HEK293 (cell line): ENCODE measurements around the gene KANK4.

ENCODE experiments used
- CTCF ChIA-PET: fragments of 350-600 bp; formaldehyde crosslinking; extraction: SDS; loops from one replicate; lab custom pipeline; 2021; ENCODE audit warnings: antibody characterized with exemption; lab: Yijun Ruan, JAX
- POLR2A ChIA-PET: fragments of 300-600 bp; formaldehyde crosslinking; extraction: SDS; loops from one replicate; lab custom pipeline; 2020; ENCODE audit warnings: antibody characterized with exemption, inconsistent platforms; lab: Yijun Ruan, JAX
- H3K27ac ChIP-seq: fragments of 200-500 bp; sonication (Bioruptor generic); 2 replicates; pipeline ENCODE4 v1.5.1; 2014; ENCODE audit warnings: low read depth, low read length, control low read depth, inconsistent platforms; ENCODE audit errors: extremely low read depth
- H3K36me3 ChIP-seq, 2 experiments: fragments of 200-500 bp in 1 of 2; sonication (Bioruptor generic) in 1 of 2; 1 replicate in 1 of 2; 2 replicates in 1 of 2; pipeline ENCODE4 v1.5.1; 2014 to 2017; ENCODE audit warnings: inconsistent platforms in 2 of 2, low read length in 2 of 2; ENCODE audit not compliant: control insufficient read depth in 2 of 2, insufficient read depth in 1 of 2
- H3K4me1 ChIP-seq: fragments of 200-500 bp; sonication (Bioruptor generic); 2 replicates; pipeline ENCODE4 v1.5.1; 2014; ENCODE audit warnings: mild to moderate bottlenecking, low read length, inconsistent platforms; ENCODE audit not compliant: control insufficient read depth, insufficient read depth
- H3K4me3 ChIP-seq: 2 replicates; pipeline ENCODE4 v1.5.1; 2011; ENCODE audit warnings: low read depth, mild to moderate bottlenecking, control low read depth, low read length, moderate library complexity
- H3K9me3 ChIP-seq: fragments of 200-500 bp; sonication (Bioruptor generic); 2 replicates; pipeline ENCODE4 v1.5.1; 2014; ENCODE audit warnings: low read depth, low read length, inconsistent platforms; ENCODE audit not compliant: control insufficient read depth, insufficient read depth
- IKZF3 ChIP-seq: fragments of 450-650 bp; IDR thresholded peaks from 2 replicates; pipeline ENCODE4 v1.5.0; 2018; ENCODE audit warnings: missing biosample characterization, mild to moderate bottlenecking, missing genetic modification characterization, moderate library complexity
- KLF10 ChIP-seq: fragments of 450-650 bp; IDR thresholded peaks from 2 replicates; pipeline ENCODE4 v1.5.1; 2018; ENCODE audit warnings: missing biosample characterization, mild to moderate bottlenecking, missing genetic modification characterization
- REST ChIP-seq: fragments of 450-650 bp; formaldehyde crosslinking; IDR thresholded peaks from 2 replicates; pipeline ENCODE4 v1.5.1; 2016; ENCODE audit warnings: missing biosample characterization, missing genetic modification characterization
- YY1 ChIP-seq: fragments of 450-650 bp; formaldehyde crosslinking; IDR thresholded peaks from 2 replicates; pipeline ENCODE4 v1.5.1; 2018; ENCODE audit warnings: missing biosample characterization, missing genetic modification characterization
- YY2 ChIP-seq: fragments of 450-650 bp; formaldehyde crosslinking; IDR thresholded peaks from 2 replicates; pipeline ENCODE4 v1.5.1; 2016; ENCODE audit warnings: missing biosample characterization, missing genetic modification characterization
- ZBTB20 ChIP-seq: fragments of 450-650 bp; formaldehyde crosslinking; IDR thresholded peaks from 2 replicates; pipeline ENCODE4 v1.5.1; 2016; ENCODE audit warnings: missing biosample characterization, missing genetic modification characterization
- ZNF140 ChIP-seq: fragments of 450-650 bp; formaldehyde crosslinking; IDR thresholded peaks from 2 replicates; pipeline ENCODE4 v1.5.1; 2016; ENCODE audit warnings: missing biosample characterization, missing genetic modification characterization
- ZNF280D ChIP-seq: fragments of 450-650 bp; formaldehyde crosslinking; IDR thresholded peaks from 2 replicates; pipeline ENCODE4 v1.5.1; 2016; ENCODE audit warnings: missing biosample characterization, missing genetic modification characterization
- ZNF335 ChIP-seq: fragments of 450-650 bp; formaldehyde crosslinking; conservative IDR thresholded peaks from 2 replicates; pipeline ENCODE4 v1.5.1; 2016; ENCODE audit warnings: missing biosample characterization, missing genetic modification characterization
- ZNF394 ChIP-seq: fragments of 450-650 bp; formaldehyde crosslinking; IDR thresholded peaks from 2 replicates; pipeline ENCODE4 v1.5.1; 2016; ENCODE audit warnings: missing biosample characterization, missing genetic modification characterization, mild to moderate bottlenecking, moderate library complexity, borderline replicate concordance
- ZNF596 ChIP-seq: fragments of 450-650 bp; IDR thresholded peaks from 2 replicates; pipeline ENCODE4 v1.5.0; 2018; ENCODE audit warnings: missing biosample characterization, mild to moderate bottlenecking, missing genetic modification characterization, moderate library complexity
- ZNF610 ChIP-seq: fragments of 450-650 bp; formaldehyde crosslinking; IDR thresholded peaks from 2 replicates; pipeline ENCODE4 v1.5.1; 2016; ENCODE audit warnings: missing biosample characterization, missing genetic modification characterization, borderline replicate concordance
- ZNF785 ChIP-seq: fragments of 450-650 bp; formaldehyde crosslinking; IDR thresholded peaks from 2 replicates; pipeline ENCODE4 v1.5.1; 2016; ENCODE audit warnings: missing biosample characterization, missing genetic modification characterization
- ZNF791 ChIP-seq: fragments of 450-650 bp; formaldehyde crosslinking; IDR thresholded peaks from 2 replicates; pipeline ENCODE4 v1.5.1; 2016; ENCODE audit warnings: missing biosample characterization, missing genetic modification characterization
- TF ChIP-seq, protein P1 (sequence below): fragments of 450-650 bp; formaldehyde crosslinking; conservative IDR thresholded peaks from 2 replicates; pipeline ENCODE4 v1.5.1; 2016; ENCODE audit warnings: low read depth, missing biosample characterization, missing genetic modification characterization

The KANK4 gene

GRCh38 chr1:62288224-62288623 lies 31.0 kb downstream of the KANK4 start:
- Histone ChIP-seq H3K27ac (no peak overlapping the region), H3K9me3 (no peaks in the 10 kb centered on the region), H3K4me1 (peaks cover 17% of the 10 kb centered on the region), H3K4me3 (no peak overlapping the region), H3K36me3 (no peaks in the 10 kb centered on the region)
- ChIA-PET POLR2A (no interaction called here), CTCF (interaction anchor here (1.0 kb wide), 1 partner anchor 9 kb away, joined by 3 read pairs; no protein-coding TSS in a partner anchor)
- TF ChIP-seq KLF10 (tag by site-specific recombination) (no peak), ZNF791 (tag by site-specific recombination) (no peak), ZNF610 (tag by site-specific recombination) (no peak), ZBTB20 (tag by site-specific recombination) (no peak), ZNF394 (tag by site-specific recombination) (no peak), ZNF140 (tag by site-specific recombination) (no peak), ZNF280D (no peak), ZNF335 (tag by site-specific recombination) (no peak), IKZF3 (no peak), ZNF785 (tag by site-specific recombination) (no peak), YY2 (tag by site-specific recombination) (no peak), ZNF596 (tag by site-specific recombination) (no peak), REST (tag by site-specific recombination) (no peak), YY1 (tag by site-specific recombination) (no peak)
- TF ChIP-seq, protein P1, sequence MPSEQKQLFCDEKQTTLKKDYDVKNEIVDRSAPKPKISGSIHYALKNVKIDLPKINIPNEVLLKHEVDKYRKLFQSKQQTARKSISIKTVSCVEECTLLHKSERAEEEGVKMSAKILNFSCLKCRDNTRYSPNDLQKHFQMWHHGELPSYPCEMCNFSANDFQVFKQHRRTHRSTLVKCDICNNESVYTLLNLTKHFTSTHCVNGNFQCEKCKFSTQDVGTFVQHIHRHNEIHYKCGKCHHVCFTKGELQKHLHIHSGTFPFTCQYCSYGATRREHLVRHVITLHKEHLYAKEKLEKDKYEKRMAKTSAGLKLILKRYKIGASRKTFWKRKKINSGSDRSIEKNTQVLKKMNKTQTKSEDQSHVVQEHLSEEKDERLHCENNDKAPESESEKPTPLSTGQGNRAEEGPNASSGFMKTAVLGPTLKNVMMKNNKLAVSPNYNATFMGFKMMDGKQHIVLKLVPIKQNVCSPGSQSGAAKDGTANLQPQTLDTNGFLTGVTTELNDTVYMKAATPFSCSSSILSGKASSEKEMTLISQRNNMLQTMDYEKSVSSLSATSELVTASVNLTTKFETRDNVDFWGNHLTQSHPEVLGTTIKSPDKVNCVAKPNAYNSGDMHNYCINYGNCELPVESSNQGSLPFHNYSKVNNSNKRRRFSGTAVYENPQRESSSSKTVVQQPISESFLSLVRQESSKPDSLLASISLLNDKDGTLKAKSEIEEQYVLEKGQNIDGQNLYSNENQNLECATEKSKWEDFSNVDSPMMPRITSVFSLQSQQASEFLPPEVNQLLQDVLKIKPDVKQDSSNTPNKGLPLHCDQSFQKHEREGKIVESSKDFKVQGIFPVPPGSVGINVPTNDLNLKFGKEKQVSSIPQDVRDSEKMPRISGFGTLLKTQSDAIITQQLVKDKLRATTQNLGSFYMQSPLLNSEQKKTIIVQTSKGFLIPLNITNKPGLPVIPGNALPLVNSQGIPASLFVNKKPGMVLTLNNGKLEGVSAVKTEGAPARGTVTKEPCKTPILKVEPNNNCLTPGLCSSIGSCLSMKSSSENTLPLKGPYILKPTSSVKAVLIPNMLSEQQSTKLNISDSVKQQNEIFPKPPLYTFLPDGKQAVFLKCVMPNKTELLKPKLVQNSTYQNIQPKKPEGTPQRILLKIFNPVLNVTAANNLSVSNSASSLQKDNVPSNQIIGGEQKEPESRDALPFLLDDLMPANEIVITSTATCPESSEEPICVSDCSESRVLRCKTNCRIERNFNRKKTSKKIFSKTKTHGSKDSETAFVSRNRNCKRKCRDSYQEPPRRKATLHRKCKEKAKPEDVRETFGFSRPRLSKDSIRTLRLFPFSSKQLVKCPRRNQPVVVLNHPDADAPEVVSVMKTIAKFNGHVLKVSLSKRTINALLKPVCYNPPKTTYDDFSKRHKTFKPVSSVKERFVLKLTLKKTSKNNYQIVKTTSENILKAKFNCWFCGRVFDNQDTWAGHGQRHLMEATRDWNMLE (tag by site-specific recombination) = no peak
